ENCODE results near the gene TRPV5.

Gene TRPV5

DNA sequence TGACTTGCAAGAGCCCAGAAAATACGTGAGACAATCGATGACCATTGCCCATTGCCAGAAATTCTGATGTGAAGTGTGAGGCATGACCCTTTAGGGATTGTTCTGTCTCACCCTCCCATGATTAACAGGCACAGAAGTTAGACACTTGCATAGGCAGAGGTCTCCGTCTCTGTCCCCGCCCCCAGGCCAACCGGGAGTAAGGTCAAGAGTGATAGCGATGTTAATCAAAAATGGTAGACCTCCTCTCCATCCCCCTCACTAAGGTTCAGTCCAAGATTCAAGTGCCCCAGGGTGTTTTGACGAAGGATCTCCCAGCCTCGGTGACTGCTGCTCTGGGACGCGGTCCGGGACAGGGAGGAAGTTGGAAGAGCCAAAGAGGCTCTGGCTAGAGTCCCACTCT, 25.3 kb downstream of the TRPV5 start:
- no peak for DNase-seq

DNA sequence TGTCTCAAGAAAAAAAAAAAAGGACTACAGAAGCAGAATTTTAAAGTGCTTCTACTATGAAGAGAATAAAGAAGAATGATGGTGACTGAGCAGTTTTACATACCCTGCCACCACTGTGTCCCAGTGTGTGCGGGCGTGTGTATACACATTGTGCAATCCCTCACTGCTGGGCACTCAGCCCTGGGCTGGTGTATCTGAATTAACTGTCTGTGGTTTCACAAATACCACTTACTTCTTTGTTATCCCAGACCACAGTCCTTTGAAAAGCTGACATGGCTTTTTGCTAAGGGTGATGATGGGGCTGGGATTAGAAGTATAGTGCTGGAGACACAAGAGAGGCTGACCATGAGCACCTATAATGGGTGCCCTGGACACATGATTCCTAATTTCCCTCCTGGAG, 26.9 kb downstream of the TRPV5 start:
- no peak for DNase-seq

GRCh38 chr7:142905759-142906158, 27.8 kb downstream of the TRPV5 start:
- DNase-seq: no peak

- no peak for DNase-seq
These were observed 29.4 kb downstream of the TRPV5 start for GRCh38 chr7:142904128-142904527.

DNA sequence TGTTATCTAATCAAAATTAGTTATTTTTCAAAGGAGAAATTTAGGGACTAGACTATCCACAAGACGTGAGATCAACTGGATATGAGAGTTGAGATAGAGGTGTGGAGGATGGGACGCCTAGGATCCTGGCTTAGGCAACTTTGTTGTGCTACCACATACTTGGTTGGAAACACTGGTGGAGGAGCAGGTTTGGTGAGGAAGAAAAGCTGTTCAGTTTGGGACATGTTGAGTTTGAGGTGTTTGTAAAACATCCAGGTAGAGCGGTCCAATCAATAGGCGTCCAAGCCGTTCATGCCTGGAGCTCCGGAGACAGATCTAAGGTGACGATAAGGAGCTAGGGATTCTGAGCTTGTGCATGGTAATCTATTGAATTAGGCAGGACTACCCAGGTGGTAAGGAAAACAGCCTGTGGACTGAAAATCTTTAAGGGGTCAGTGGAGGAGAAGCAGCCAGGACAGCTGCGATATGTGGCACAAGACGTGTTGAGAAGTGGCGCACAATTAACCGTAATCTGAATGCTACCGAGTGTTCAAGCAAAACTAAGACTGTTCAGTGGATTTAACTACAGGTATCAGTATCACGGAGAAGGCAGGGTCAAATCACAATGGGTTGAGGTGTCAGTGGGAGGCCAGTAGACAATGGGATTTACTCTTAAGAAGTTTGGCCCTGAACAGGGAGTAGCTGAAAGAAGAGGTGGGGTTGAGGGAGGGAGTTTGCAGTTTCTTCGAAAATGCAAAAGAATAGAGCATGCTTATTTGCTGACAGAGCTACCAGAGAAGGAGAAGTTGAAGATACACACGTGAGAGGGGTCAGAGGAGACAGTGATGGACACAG, 31.9 kb downstream of the TRPV5 start:
- no peak for DNase-seq

GRCh38 chr7:142899661-142900060, 33.9 kb downstream of the TRPV5 start:
- no peak for DNase-seq

- no peak for DNase-seq
These were observed 35.0 kb downstream of the TRPV5 start for GRCh38 chr7:142898377-142899170.

DNA sequence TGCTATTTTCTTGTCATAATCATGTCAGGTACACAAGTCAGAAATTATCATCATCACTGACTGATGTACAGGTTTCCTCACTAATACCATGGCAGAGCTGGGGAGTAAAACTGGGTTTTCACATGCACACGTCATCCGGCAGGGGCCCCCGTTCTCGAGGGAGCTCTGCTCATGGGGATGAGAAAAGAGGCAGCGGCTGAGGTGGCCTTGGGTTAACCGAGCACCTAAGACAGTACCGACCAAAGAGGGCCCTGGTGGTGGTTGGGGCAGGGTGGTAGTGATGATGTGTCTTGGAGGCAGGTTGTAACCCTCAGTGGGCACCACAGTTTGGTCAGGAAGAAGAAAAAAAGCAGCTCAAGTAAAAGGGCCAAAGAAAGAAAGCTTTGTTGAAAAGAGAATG, 35.9 kb downstream of the TRPV5 start:
- no peak for DNase-seq

- no peak for DNase-seq
These were observed 36.7 kb downstream of the TRPV5 start for GRCh38 chr7:142896741-142897379.

DNA sequence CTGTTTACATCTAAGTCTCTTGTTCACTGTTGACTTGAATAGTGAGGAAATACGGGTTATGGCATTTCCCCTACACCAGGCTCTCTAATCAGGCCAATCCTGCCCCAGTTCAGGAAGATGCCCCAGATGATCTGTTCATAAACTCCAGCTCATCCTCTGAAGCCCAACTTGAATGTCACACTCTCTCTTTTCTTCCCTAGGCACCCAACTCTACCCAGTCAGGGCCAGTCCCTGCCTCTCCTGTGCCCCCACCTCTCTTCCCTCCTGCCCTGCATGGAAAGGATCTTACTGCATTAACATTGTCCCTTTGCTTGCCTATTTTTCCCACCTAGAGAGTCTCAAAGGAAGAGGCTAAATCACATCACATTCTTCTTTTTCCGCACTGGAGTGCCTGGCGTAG, 37.4 kb downstream of the TRPV5 start:
- DNase-seq: no peak

GRCh38 chr7:142894985-142895593, 38.5 kb downstream of the TRPV5 start:
- DNase-seq: no peak

DNA sequence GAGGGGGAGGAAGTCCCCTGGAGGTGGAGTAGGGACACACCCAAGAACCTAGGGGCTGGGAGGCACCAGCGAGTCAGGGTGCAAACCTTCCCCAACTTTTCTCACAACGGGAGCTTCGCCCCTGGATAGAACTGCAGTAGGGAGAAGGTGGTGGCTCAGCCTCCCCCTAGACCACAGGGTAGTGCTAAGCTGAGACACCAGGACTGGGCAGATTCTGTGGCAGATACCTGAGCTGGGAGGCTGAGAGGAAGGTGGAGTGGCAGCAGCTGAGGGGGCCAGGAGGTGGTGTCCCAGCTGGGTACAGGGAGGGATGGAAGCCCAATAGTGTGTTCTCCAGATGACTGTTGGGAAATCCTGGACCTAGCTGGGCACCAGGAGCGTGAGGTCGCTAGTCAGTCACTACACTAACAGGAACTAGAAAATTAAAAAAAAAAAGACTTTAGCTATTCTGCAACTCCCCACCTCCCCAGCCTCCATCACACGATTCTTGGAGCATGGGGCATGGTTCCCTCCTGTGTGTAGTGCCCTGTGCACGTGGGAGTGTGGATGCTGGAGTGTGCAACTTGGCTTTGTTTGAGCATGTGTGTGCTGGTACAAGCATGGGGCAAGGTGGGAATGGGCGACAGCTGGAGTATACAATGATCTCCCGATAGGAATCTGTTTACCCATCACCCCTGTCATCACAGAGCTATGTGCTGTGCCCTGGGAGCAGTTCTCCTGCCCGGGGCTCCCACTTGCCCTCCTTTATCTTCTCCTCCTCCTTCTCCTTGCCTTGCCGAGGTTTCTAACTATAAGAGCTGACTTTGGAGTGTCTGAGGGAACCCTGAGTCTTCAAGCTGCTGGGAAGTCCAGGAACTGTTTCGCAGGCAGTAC, 39.2 kb downstream of the TRPV5 start:
- DNase-seq: no peak

GRCh38 chr7:142892951-142893350, 40.6 kb downstream of the TRPV5 start:
- no peak for DNase-seq

DNA sequence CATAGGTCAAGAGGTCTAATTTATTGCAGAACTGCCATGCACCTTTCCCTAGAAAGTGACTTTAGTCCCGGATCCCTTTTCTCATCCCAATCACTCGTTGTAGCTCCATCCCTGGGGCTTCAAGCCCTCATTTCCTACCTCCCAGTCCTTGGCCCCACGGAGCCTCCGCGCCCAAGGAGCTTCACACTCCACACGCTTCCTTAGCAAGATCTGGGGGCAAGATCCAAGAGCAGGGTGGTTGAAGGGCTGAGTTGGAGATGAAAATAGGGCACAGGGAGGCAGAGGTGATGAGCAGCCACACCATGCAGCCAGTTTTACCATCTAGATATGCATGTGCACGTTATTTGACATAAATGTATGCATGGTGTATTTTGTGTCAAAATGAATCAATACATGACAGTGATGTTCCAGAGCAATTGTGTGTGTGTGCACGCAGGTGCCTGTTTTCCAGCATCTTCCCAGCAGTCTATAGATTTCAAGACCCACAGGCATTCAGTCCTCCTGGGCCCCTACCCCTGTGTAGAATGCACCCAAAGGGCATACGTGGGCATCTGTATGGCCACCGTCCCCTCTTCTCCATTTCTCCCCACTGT, 42.0 kb downstream of the TRPV5 start:
- no peak for DNase-seq

GRCh38 chr7:142890874-142891485, 42.6 kb downstream of the TRPV5 start:
- DNase-seq: no peak

DNA sequence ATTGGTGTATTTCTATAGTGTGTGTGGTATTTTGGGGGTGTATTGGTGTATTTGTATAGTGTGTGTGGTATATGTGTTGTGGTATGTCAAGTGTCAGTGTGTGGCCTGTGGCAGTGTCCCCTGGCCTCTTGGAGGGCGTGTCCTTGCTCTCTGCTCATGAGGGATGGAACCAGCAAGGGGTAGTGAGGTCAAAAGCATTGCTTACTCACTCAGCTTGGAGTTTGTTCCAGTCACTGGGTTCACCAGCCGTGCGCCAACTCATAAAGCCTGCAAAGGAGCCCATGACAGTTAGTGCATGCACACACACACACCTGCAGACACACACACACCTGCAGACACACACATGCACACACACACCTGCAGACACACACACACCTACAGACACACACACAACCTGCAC, 43.7 kb downstream of the TRPV5 start:
- DNase-seq: no peak

DNA sequence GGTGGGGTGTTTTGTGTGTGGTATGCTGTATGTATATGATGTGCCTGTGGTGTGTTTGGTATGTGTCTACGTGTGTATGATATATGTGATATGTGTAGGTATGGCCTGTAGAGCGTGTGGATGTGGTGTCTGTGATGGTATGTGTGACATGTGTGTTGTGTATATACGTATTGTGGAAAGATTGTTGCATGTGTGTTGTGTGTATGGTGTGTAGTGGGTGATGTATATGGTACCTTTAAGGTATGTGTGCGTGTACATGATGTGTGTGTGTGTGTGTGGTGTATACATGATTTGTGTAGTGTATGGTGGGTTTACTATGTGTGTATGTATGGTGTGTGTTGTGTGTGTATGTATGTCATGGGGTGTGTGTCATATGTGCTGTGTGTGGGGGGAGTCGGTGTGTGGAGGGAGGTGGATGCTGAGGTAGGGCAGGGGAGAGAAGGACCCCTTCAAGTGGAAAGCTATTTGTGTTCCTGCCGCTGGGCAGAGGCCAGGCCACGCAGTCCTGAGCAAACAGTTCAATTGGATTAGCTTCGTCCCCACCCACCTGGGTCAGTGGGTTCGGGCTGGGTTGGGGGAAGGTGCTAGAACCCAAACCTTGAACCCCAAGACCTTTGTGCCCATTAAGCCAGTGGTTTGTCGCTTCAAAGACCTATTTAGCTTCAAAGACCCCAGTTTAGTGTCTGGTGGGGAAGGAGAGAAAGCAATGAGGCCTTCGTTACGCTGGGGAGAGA, 46.1 kb downstream of the TRPV5 start:
- DNase-seq: no peak

- no peak for DNase-seq
These were observed 46.7 kb downstream of the TRPV5 start for GRCh38 chr7:142886866-142887265.

GRCh38 chr7:142885311-142886230, 48.0 kb downstream of the TRPV5 start, which contains the start of gene TRPV6:
Gene TRPV6, minus strand, starts transcription at chr7:142885745.
- no peak for DNase-seq

DNA sequence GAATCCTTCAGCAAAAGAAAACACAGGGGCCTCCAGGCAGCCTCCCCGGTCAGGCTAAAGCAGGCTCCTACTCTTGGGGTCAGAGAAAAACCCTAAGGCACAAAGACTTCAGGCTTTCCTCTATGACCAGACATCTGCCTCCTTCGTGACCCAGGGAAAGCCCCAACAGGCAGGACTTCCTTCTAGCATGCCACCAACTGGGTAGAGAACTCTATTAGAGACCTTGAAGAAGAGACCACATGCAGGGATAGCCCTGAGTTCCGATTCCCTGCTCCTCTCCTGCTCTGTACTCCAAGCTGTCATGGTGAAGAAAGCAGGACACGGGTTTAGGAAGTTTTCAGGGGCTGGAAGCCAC, 49.3 kb downstream of the TRPV5 start:
- DNase-seq: no peak
